ENCODE measurements around the gene ELAC2.

The ELAC2 gene

GRCh38 chr17:13017655-13018459, at the start of gene ELAC2:
Gene ELAC2 (minus strand): TSS chr17:13018027. CDS start chr17:13017947, 80 bp downstream.
- DNase-seq (ENCODE audit: low read depth) = peak; percentile 88

GRCh38 chr17:13065032-13065431, 47.2 kb upstream of the ELAC2 start:
- DNase-seq (ENCODE audit: low read depth) = no peak

- no peak for DNase-seq (ENCODE audit: low read depth)
These were observed 37.3 kb upstream of the ELAC2 start for GRCh38 chr17:13055131-13055530.

GRCh38 chr17:13054666-13055065, 36.8 kb upstream of the ELAC2 start:
- no peak for DNase-seq (ENCODE audit: low read depth)

DNA sequence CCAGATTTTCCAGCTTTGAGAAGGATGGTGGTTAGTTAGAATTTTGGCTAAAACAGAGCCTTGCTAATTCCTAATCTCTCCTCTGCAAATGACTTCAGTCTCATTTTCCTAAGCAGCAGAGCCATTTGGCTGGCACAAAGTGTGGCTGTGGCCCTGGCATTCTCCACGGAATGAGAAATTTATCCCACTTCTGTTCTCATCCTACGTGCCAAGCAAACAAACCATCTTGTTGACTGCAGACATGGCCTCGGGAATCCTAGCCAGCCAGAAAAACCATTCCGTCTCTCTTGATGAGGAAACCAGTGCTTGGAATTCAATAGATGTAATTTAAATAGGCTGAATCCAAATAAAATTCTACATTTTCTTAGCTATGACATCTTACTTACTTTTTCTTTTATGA, 34.1 kb upstream of the ELAC2 start:
- no peak for DNase-seq (ENCODE audit: low read depth)

DNA sequence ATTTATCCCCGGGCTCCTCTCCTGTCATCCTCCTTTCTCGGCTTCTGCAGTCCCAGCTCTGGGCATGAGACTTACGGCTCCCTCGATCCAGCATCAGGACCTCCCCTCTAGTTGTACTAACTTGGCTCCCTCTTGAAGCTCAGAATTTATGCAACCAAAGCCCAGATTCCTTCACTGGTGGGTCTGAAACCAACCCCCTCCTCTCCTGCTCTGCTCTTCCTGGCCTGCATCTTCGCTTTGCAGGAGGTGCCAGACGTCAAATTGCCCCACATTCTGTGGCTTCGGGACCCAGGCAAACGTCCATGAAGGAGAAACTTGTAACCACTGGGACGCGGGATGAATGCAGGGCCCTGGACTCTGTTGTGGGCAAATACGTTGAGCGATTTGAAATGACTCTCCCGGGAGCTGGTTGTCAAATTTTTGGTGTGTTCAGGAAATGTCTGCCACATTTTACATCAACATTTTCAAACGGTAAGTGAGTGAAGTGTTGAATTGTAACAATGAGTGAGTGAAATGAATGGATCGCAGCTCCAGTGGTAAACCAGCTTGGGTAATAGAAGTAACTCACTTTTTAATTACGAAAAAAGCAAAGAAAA, 29.3 kb upstream of the ELAC2 start:
- DNase-seq (ENCODE audit: low read depth) = no peak

DNA sequence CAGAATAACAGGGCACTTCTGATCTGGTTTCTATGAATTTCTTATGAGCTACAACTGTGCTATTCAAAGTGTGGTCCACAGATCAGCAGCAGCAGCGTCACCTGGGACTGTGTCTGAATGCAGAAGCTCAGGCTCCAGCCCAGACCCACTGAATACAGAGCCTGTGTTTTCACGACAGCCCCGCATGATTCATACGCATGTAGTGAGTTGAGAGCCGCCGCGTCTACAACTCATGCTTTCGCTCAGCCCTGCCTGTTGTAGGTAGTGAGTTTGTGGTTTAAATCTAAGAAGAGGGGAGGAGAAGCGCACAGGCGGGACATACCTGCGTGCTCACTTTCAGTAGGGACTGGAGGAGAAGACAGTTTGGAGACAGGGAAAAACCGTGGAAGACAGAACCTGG, 28.5 kb upstream of the ELAC2 start:
- no peak for DNase-seq (ENCODE audit: low read depth)

DNA sequence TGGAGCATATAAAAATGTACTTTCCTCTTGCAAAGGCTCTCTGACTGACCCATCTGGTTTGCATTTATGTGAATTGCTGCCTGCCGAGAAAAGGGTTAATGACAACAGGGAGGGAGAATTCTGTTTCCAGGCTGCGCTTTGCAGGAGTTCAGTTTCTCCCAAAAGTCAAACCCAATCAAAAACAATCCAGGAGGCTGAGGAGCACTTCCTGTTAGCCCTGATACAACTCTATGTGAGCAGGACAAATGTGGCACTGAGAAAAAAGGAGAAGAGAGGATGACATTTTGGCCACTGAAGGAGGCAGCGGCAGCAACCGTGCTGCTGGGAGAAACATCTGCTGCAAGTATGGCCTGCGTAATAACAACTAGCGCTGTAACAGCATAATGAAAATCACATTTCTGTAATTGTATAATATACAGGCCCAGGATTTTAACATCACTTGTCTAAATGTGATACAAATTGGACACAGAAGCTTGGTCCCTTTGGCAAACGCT, 26.8 kb upstream of the ELAC2 start:
- DNase-seq (ENCODE audit: low read depth) = no peak

DNA sequence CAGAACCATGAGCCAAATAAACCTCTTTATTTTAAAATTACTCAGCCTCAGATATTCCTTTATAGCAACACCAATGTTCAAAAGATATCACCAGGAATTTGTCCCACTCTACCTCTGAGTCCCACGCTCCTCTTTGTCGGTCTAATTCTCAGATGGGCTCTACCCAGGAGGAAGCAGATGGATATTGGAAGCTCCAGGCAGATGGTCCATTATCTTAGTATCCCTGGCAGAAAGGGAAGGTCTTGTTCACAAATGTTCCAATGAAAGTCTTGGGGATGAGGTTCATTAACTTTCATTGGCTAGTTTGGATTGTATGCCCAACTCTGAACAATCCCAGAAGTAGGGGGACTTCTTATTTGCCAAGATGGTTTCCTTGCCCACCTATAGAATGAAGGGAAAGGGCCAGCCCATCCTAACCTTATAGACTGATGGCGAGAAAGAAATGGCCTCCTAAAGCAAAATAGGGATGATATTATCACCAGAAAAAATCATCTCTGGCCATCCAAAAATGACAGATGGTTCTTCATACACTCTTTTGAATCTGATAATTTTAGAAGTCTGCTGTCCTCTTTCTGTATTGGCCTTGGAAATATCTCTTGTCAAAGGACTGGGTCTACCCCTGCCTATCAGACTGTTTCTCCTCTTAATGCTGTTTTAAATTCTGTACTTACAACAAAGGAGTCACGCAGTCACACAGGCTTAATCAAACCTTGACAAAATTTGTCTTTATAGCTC, 21.3 kb upstream of the ELAC2 start:
- no peak for DNase-seq (ENCODE audit: low read depth)

- DNase-seq (ENCODE audit: low read depth) = no peak
These were observed 18.9 kb upstream of the ELAC2 start for GRCh38 chr17:13036751-13037150.

GRCh38 chr17:13035420-13035819, 17.6 kb upstream of the ELAC2 start:
- DNase-seq (ENCODE audit: low read depth) = no peak

DNA sequence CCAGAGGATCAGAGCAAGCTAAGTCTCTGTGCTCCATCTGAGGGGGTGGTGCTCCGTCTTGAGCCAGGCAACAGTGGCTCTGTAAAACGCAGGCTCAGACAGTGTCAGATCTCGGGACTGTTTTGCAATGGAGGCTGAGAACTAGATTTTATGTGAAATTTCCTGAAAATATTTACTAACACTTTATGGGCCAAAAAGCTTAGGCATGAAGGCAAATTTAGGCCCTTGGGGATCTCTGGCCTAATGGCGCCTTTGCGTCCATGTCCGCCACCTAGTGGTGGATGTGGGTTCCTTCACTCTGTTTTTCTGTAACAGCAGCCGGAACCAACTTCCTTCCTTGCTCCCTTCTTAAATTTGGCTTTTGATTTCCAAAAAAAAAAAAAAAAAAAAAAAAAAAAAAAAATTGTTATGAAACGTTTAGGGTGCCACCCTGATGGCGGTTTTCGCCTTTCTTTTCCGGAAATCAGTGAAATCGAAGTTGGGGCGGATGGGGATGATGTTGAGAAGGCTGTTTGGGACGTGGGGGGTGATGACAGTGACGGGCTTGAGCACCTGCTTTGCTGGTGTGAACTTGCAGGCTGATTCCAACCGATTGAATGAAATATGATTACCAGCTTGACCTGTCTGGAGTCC, 14.0 kb upstream of the ELAC2 start:
- DNase-seq (ENCODE audit: low read depth) = peak; percentile 30

- peak; percentile 35 for DNase-seq (ENCODE audit: low read depth)
These were observed 12.9 kb upstream of the ELAC2 start for GRCh38 chr17:13030459-13031300.

GRCh38 chr17:13030056-13030455, 12.2 kb upstream of the ELAC2 start:
- no peak for DNase-seq (ENCODE audit: low read depth)

- DNase-seq (ENCODE audit: low read depth) = no peak
These were observed 11.5 kb upstream of the ELAC2 start for GRCh38 chr17:13029340-13029739.

- DNase-seq (ENCODE audit: low read depth) = no peak
These were observed 9.4 kb upstream of the ELAC2 start for GRCh38 chr17:13027246-13027645.

DNA sequence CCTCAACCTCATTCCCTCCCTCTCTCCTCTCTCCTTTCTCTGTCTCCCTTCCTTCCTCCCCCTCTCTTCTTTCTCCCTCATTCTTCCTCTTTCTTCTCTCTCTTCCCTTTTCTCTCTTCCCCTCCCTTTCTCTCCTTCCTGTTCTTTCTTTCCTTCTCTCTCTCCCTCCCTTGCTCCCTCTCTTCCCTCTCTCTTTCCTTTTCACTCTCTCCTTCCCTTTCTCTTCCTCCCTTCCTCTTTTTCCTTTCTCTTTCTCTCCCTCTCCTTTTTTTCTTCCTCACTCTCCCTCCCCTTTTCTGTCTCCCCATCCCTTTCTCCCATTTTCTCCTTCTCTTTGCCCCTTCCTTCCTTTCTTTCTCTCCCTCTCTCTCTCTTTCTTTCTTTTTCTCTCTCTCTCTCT, 7.9 kb upstream of the ELAC2 start:
- no peak for DNase-seq (ENCODE audit: low read depth)

GRCh38 chr17:13025258-13025627, 7.4 kb upstream of the ELAC2 start:
- no peak for DNase-seq (ENCODE audit: low read depth)

- peak; percentile 51 for DNase-seq (ENCODE audit: low read depth)
These were observed 6.9 kb upstream of the ELAC2 start for GRCh38 chr17:13024526-13025257.

DNA sequence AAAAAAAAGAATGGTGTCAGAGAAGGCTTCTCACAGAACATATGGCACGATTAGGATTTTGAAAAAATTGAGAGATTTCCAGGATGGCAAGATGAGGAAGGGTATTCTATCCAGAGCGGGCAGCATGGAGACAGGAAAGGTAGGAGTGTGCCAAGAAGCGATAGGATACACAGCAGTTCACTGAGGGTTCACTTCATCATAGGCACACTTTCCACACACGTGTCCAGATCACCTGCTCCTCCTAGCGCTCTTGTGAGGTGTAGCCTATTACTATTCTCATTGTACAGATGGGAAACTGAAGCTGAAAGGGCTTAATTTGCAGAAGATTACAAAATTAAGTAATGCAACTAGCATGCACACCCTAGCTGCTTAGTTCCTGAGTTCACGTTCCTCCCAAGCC, 6.2 kb upstream of the ELAC2 start:
- no peak for DNase-seq (ENCODE audit: low read depth)
